Activated CD4-positive, alpha-beta T cell treated with anti-CD3 and anti-CD28 coated beads, Interleukin-2, amount 10 ng/mL, durations not matched to agents 7 days and 5 days (primary cell): ENCODE results near the gene CX3CR1. TPM values are rescaled to one million over a fixed set of nuclear protein-coding genes. Genes with fewer than 3 reads are reported as not detected.

ENCODE experiments used
- total RNA-seq, 2 experiments: library from RNA; stranded (reverse); gene quantifications; one replicate each; pipeline ENCODE4 v1.2.3, GENCODE V29; 2021

CX3CR1 gene
- total RNA-seq, 2 experiments from 2014 or later: 0.60 to 1.5 TPM

Other genes starting within 250 kb of the CX3CR1 start
- gene SCN11A, start 228.1 kb downstream of the CX3CR1 start, total RNA-seq: under 1 TPM; 0.02 to 0.05 TPM
- gene WDR48, start 228.0 kb downstream of the CX3CR1 start, total RNA-seq: 10 to 100 TPM; 32.3 to 32.4 TPM
- 10 to 100 TPM; 31.6 to 33.7 TPM for gene GORASP1, start 172.4 kb downstream of the CX3CR1 start, total RNA-seq
- 1 to 10 TPM; 3.8 to 5.1 TPM for gene TTC21A, start 172.4 kb downstream of the CX3CR1 start, total RNA-seq
- 10 to 100 TPM; 13.4 to 13.6 TPM for gene CSRNP1, start 126.4 kb downstream of the CX3CR1 start, total RNA-seq
- gene XIRP1, start 87.4 kb downstream of the CX3CR1 start, total RNA-seq: not detected
- gene CCR8, start 49.7 kb upstream of the CX3CR1 start, total RNA-seq: 1 to 10 TPM in 1 of 2 experiments, under 1 TPM in 1; 0.74 to 1.9 TPM
- 10 to 100 TPM; 34.0 to 35.1 TPM for gene SLC25A38, start 103.3 kb upstream of the CX3CR1 start, total RNA-seq
- 1,000 to 10,000 TPM; 1,760 to 1,774 TPM for gene RPSA, start 126.7 kb upstream of the CX3CR1 start, total RNA-seq
- not detected for gene MOBP, start 187.6 kb upstream of the CX3CR1 start, total RNA-seq